Epithelial cell of proximal tubule (primary cell): ENCODE measurements around the gene FGFR2. TPM values are rescaled to one million over a fixed set of nuclear protein-coding genes. Genes with fewer than 3 reads are reported as not detected.

ENCODE experiments used
- DNase-seq: peaks from one replicate; pipeline ENCODE4 v3.0.0-alpha.2; 2011; ENCODE audit warnings: low read depth
- H3K4me3 ChIP-seq: 2 replicates; pipeline ENCODE4 v1.5.1; 2011; ENCODE audit warnings: low read depth, mild to moderate bottlenecking, low read length
- total RNA-seq: library from RNA; depleted of rRNA; stranded (reverse); fragments of >200 nt; gene quantifications from 2 replicates; pipeline ENCODE4 v1.2.3, GENCODE V29; 2015
- TF ChIP-seq, protein P1 (sequence below): conservative IDR thresholded peaks from 2 replicates; pipeline ENCODE4 v1.5.1; 2012; ENCODE audit warnings: low read depth, mild to moderate bottlenecking, low read length

FGFR2 gene
- total RNA-seq, 1 donor from 2014 or later = 1.6 TPM

DNA sequence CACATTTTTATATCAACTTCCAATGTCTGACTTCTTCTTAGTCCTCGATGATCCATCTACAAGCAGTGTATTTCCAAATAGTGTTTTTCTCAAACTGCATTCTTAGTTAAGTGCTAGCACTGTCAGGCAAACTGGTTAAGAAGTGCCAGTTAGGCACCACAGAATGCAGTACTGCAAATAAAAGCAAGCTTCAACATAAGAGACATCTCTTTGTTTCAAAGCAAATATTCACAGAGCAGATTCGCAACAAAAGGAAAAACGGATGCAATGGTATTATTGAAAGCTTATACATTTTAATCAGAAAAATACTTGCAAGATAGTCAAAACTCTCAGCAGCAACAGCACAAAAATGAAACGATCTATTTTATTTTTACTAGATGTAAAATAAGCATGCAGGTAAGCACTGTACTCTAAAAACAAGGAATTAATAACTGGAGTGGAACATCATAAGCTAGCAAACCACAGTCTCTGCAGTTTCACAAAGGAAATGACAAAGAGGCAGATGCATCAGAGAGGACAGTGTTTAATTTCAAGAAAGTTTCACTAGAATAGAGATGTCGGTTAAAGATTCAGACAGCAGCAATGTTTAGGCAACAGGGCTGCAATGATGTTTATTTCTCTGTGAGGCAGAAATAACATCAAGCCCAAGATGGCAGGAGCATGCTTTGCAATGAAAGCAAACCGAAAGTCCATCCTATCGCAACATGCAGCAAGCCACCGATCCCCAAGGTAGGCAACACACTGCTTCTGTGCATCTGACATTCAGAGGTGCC is 82.0 kb downstream of the FGFR2 start:
- TF ChIP-seq, protein P1, sequence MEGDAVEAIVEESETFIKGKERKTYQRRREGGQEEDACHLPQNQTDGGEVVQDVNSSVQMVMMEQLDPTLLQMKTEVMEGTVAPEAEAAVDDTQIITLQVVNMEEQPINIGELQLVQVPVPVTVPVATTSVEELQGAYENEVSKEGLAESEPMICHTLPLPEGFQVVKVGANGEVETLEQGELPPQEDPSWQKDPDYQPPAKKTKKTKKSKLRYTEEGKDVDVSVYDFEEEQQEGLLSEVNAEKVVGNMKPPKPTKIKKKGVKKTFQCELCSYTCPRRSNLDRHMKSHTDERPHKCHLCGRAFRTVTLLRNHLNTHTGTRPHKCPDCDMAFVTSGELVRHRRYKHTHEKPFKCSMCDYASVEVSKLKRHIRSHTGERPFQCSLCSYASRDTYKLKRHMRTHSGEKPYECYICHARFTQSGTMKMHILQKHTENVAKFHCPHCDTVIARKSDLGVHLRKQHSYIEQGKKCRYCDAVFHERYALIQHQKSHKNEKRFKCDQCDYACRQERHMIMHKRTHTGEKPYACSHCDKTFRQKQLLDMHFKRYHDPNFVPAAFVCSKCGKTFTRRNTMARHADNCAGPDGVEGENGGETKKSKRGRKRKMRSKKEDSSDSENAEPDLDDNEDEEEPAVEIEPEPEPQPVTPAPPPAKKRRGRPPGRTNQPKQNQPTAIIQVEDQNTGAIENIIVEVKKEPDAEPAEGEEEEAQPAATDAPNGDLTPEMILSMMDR = no peak
- DNase-seq = no peak
- H3K4me3 ChIP-seq = no peak overlapping the region

GRCh38 chr10:121514141-121514865 is 83.9 kb downstream of the FGFR2 start:
- H3K4me3 ChIP-seq = no peak overlapping the region
- TF ChIP-seq, protein P1 = no peak
- no peak for DNase-seq

GRCh38 chr10:121511943-121512342 is 86.3 kb downstream of the FGFR2 start:
- no peak for DNase-seq
- H3K4me3 ChIP-seq = no peak overlapping the region
- TF ChIP-seq, protein P1 = no peak

DNA sequence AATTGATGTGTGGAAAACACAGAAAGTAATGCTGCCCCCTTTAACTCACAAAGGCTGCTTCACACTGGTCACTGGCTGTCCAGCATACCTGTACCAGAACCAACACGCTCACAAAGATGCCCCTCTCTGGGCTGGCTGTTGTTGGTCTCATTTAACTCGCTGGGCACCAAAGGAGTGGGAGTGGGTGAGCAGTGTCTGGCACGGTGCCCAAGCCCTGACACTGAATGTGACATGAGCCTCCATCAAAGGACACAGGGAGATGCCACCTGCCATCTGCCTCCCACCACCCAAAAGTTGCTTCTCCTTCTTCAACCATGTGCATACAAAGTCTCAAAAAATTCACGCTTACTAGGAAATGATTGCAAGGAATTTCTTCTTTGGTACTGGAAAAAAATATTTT is 86.8 kb downstream of the FGFR2 start:
- DNase-seq = no peak
- H3K4me3 ChIP-seq = no peak overlapping the region
- TF ChIP-seq, protein P1 = no peak

GRCh38 chr10:121510201-121510771 is 88.0 kb downstream of the FGFR2 start:
- DNase-seq = peak; percentile 72
- TF ChIP-seq, protein P1 = no peak
- H3K4me3 ChIP-seq = no peak overlapping the region

DNA sequence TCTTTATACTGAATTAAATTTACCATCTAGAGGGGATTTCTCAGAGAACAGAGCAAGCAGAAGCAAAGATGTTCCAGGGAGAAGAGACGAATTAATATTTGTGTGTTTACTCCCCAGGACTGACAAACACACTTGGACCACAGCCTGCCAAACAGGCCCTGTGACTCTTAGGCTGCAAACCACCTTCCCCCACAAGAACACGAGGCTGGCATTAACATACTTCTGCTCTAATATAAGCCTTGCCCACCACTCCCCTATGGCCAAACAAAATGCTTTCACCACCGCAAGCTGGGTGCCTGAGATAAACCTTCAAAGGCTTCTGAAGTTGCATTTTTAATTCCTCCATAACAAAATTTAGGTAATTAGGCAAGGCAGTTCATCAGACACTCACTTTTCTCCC is 88.4 kb downstream of the FGFR2 start:
- H3K4me3 ChIP-seq = no peak overlapping the region
- no peak for DNase-seq
- TF ChIP-seq, protein P1 = no peak
